WTC11 (cell line): Measurements from ENCODE around the gene VAT1. TPM values are rescaled to one million over a fixed set of nuclear protein-coding genes. Genes with fewer than 3 reads are reported as not detected.

Experiments
- ATAC-seq: fragments of 200-7000 bp; cut with Tn5 transposase; 2 replicates; pipeline ENCODE4 v1.10.0; 2021; ENCODE audit warnings: mild to moderate bottlenecking, moderate library complexity
- CTCF ChIA-PET: fragments of 300-600 bp; sonication (Branson Sonifier 250); formaldehyde crosslinking; loops from one replicate; lab custom pipeline; 2021; ENCODE audit warnings: antibody characterized with exemption; lab: Charles Lee
- POLR2A ChIA-PET: fragments of 350-600 bp; sonication (Branson Sonifier 250); formaldehyde crosslinking; loops from one replicate; lab custom pipeline; 2021; ENCODE audit warnings: antibody characterized with exemption; lab: Charles Lee
- DNase-seq: peaks from one replicate; pipeline ENCODE4 v3.0.0; 2021; ENCODE audit warnings: low spot score
- H3K27ac Mint-ChIP-seq: 2 replicates; pipeline ENCODE4 v1.8.0; 2021; ENCODE audit warnings: mixed read lengths
- H3K27me3 Mint-ChIP-seq: 2 replicates; pipeline ENCODE4 v1.8.0; 2021; ENCODE audit warnings: low read depth, mild to moderate bottlenecking, moderate library complexity, mixed read lengths
- H3K36me3 Mint-ChIP-seq: 2 replicates; pipeline ENCODE4 v1.8.0; 2021; ENCODE audit warnings: mixed read lengths
- H3K4me1 Mint-ChIP-seq: 2 replicates; pipeline ENCODE4 v1.8.0; 2022; ENCODE audit warnings: mixed read lengths
- H3K4me3 Mint-ChIP-seq: 2 replicates; pipeline ENCODE4 v1.8.0; 2021; ENCODE audit warnings: mild to moderate bottlenecking, moderate library complexity, mixed read lengths
- H3K9me3 Mint-ChIP-seq: 2 replicates; pipeline ENCODE4 v1.8.0; 2021; ENCODE audit warnings: mixed read lengths
- FOXJ3 ChIP-seq: sonication (generic); formaldehyde crosslinking; IDR thresholded peaks from 2 replicates; pipeline ENCODE4 v1.9.0; 2021; ENCODE audit warnings: missing genetic modification reagents, mild to moderate bottlenecking, borderline replicate concordance
- HMGA2 ChIP-seq: fragments of 250-450 bp; sonication (Bioruptor Pico); IDR thresholded peaks from 2 replicates; pipeline ENCODE4 v1.4.0; 2021; ENCODE audit warnings: mild to moderate bottlenecking, moderate library complexity
- IRF2 ChIP-seq: sonication (generic); formaldehyde crosslinking; IDR thresholded peaks from 2 replicates; pipeline ENCODE4 v1.8.0; 2022; ENCODE audit warnings: low read depth, missing genetic modification reagents, borderline replicate concordance
- RORB ChIP-seq: fragments of 250-450 bp; sonication (Bioruptor Pico); IDR thresholded peaks from 2 replicates; pipeline ENCODE4 v1.9.0; 2021; ENCODE audit warnings: mild to moderate bottlenecking
- SMAD3 ChIP-seq: sonication (generic); formaldehyde crosslinking; IDR thresholded peaks from 2 replicates; pipeline ENCODE4 v1.8.0; 2022; ENCODE audit warnings: missing genetic modification reagents, mild to moderate bottlenecking, borderline replicate concordance
- SOX15 ChIP-seq: fragments of 250-450 bp; sonication (Bioruptor Pico); IDR thresholded peaks from 2 replicates; pipeline ENCODE4 v1.9.0; 2021; ENCODE audit warnings: mild to moderate bottlenecking
- TCF7 ChIP-seq: sonication (generic); formaldehyde crosslinking; IDR thresholded peaks from 2 replicates; pipeline ENCODE4 v1.8.0; 2022; ENCODE audit warnings: mild to moderate bottlenecking, low read depth, missing genetic modification reagents, moderate library complexity
- TEAD4 ChIP-seq: sonication (generic); formaldehyde crosslinking; IDR thresholded peaks from 2 replicates; pipeline ENCODE4 v1.8.0; 2022; ENCODE audit warnings: mild to moderate bottlenecking, missing genetic modification reagents
- TP53 ChIP-seq: sonication (generic); formaldehyde crosslinking; IDR thresholded peaks from 2 replicates; pipeline ENCODE4 v1.8.1; 2023; ENCODE audit warnings: mild to moderate bottlenecking, missing genetic modification reagents
- ZNF232 ChIP-seq: sonication (generic); formaldehyde crosslinking; IDR thresholded peaks from 2 replicates; pipeline ENCODE4 v1.8.0; 2022; ENCODE audit warnings: mild to moderate bottlenecking, missing genetic modification reagents
- ZNF396 ChIP-seq: fragments of 250-450 bp; sonication (Bioruptor Pico); IDR thresholded peaks from 2 replicates; pipeline ENCODE4 v1.8.0; 2021; ENCODE audit warnings: mild to moderate bottlenecking, moderate library complexity, borderline replicate concordance
- ZNF423 ChIP-seq: fragments of 250-450 bp; sonication (Bioruptor Pico); IDR thresholded peaks from 2 replicates; pipeline ENCODE4 v2.1.2; 2022; ENCODE audit warnings: mild to moderate bottlenecking, moderate library complexity
- ZNF671 ChIP-seq: fragments of 250-450 bp; sonication (Bioruptor Pico); IDR thresholded peaks from 2 replicates; pipeline ENCODE4 v1.8.0; 2021; ENCODE audit warnings: mild to moderate bottlenecking
- total RNA-seq: library from RNA; stranded (reverse); gene quantifications from 3 replicates; pipeline ENCODE4 v1.2.3, GENCODE V29; 2021
- TF ChIP-seq, protein P1 (sequence below): fragments of 200-600 bp; IDR thresholded peaks from 2 replicates; pipeline ENCODE4 v1.8.0; 2022; ENCODE audit warnings: antibody characterized with exemption
- TF ChIP-seq, protein P2 (sequence below): sonication (generic); formaldehyde crosslinking; IDR thresholded peaks from 2 replicates; pipeline ENCODE4 v1.8.1; 2023; ENCODE audit warnings: mild to moderate bottlenecking, missing genetic modification reagents, borderline replicate concordance
- TF ChIP-seq, protein P3 (sequence below): fragments of 250-450 bp; sonication (Bioruptor Pico); IDR thresholded peaks from 2 replicates; pipeline ENCODE4 v2.1.2; 2022; ENCODE audit warnings: mild to moderate bottlenecking, moderate library complexity
- TF ChIP-seq, protein P4 (sequence below): fragments of 250-450 bp; sonication (Bioruptor Pico); IDR thresholded peaks from 2 replicates; pipeline ENCODE4 v1.9.0; 2021; ENCODE audit warnings: mild to moderate bottlenecking
- TF ChIP-seq, protein P5 (sequence below): sonication (generic); formaldehyde crosslinking; IDR thresholded peaks from 2 replicates; pipeline ENCODE4 v1.8.0; 2022; ENCODE audit warnings: mild to moderate bottlenecking, missing genetic modification reagents
- TF ChIP-seq, protein P6 (sequence below): sonication (generic); formaldehyde crosslinking; IDR thresholded peaks from 2 replicates; pipeline ENCODE4 v1.8.0; 2022; ENCODE audit warnings: mild to moderate bottlenecking, missing genetic modification reagents
- TF ChIP-seq, protein P7 (sequence below): sonication (generic); formaldehyde crosslinking; IDR thresholded peaks from 2 replicates; pipeline ENCODE4 v1.8.1; 2023; ENCODE audit warnings: mild to moderate bottlenecking, missing genetic modification reagents, moderate library complexity
- TF ChIP-seq, protein P8 (sequence below): sonication (generic); formaldehyde crosslinking; IDR thresholded peaks from 2 replicates; pipeline ENCODE4 v1.8.1; 2023; ENCODE audit warnings: mild to moderate bottlenecking, missing genetic modification reagents, moderate library complexity
- TF ChIP-seq, protein P9 (sequence below): fragments of 250-450 bp; sonication (Bioruptor Pico); IDR thresholded peaks from 2 replicates; pipeline ENCODE4 v1.9.0; 2021; ENCODE audit warnings: mild to moderate bottlenecking

VAT1 gene
- total RNA-seq, 1 experiment from 2014 or later: 298 TPM

DNA sequence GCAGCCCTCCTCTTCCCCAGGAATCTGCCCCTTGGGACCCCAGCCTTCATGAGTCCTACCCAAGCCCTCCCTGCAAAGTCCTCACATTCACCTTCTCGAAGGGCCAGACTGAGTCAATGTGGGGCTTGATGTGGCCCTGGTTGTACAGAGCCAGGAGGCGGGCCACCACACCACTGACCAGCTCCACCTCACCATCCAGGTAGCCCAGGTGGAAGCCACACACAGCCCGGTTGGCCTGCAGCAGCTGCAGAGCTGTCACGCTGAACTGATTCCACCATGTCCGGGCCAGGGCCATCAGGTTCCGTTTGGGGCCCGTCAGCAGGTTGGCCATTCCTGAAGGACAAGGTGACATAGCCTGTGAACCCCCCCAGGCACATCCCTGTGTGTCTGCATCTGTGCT, 6.0 kb downstream of the VAT1 start (continued):
- TF ChIP-seq, protein P1, sequence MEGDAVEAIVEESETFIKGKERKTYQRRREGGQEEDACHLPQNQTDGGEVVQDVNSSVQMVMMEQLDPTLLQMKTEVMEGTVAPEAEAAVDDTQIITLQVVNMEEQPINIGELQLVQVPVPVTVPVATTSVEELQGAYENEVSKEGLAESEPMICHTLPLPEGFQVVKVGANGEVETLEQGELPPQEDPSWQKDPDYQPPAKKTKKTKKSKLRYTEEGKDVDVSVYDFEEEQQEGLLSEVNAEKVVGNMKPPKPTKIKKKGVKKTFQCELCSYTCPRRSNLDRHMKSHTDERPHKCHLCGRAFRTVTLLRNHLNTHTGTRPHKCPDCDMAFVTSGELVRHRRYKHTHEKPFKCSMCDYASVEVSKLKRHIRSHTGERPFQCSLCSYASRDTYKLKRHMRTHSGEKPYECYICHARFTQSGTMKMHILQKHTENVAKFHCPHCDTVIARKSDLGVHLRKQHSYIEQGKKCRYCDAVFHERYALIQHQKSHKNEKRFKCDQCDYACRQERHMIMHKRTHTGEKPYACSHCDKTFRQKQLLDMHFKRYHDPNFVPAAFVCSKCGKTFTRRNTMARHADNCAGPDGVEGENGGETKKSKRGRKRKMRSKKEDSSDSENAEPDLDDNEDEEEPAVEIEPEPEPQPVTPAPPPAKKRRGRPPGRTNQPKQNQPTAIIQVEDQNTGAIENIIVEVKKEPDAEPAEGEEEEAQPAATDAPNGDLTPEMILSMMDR: no peak
- TF ChIP-seq, protein P2, sequence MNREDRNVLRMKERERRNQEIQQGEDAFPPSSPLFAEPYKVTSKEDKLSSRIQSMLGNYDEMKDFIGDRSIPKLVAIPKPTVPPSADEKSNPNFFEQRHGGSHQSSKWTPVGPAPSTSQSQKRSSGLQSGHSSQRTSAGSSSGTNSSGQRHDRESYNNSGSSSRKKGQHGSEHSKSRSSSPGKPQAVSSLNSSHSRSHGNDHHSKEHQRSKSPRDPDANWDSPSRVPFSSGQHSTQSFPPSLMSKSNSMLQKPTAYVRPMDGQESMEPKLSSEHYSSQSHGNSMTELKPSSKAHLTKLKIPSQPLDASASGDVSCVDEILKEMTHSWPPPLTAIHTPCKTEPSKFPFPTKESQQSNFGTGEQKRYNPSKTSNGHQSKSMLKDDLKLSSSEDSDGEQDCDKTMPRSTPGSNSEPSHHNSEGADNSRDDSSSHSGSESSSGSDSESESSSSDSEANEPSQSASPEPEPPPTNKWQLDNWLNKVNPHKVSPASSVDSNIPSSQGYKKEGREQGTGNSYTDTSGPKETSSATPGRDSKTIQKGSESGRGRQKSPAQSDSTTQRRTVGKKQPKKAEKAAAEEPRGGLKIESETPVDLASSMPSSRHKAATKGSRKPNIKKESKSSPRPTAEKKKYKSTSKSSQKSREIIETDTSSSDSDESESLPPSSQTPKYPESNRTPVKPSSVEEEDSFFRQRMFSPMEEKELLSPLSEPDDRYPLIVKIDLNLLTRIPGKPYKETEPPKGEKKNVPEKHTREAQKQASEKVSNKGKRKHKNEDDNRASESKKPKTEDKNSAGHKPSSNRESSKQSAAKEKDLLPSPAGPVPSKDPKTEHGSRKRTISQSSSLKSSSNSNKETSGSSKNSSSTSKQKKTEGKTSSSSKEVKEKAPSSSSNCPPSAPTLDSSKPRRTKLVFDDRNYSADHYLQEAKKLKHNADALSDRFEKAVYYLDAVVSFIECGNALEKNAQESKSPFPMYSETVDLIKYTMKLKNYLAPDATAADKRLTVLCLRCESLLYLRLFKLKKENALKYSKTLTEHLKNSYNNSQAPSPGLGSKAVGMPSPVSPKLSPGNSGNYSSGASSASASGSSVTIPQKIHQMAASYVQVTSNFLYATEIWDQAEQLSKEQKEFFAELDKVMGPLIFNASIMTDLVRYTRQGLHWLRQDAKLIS (CRISPR knock-in tag): no peak
- TF ChIP-seq TEAD4 (CRISPR knock-in tag): no peak
- TF ChIP-seq, protein P3, sequence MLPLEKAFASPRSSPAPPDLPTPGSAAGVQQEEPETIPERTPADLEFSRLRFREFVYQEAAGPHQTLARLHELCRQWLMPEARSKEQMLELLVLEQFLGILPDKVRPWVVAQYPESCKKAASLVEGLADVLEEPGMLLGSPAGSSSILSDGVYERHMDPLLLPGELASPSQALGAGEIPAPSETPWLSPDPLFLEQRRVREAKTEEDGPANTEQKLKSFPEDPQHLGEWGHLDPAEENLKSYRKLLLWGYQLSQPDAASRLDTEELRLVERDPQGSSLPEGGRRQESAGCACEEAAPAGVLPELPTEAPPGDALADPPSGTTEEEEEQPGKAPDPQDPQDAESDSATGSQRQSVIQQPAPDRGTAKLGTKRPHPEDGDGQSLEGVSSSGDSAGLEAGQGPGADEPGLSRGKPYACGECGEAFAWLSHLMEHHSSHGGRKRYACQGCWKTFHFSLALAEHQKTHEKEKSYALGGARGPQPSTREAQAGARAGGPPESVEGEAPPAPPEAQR (CRISPR knock-in tag): no peak

DNA sequence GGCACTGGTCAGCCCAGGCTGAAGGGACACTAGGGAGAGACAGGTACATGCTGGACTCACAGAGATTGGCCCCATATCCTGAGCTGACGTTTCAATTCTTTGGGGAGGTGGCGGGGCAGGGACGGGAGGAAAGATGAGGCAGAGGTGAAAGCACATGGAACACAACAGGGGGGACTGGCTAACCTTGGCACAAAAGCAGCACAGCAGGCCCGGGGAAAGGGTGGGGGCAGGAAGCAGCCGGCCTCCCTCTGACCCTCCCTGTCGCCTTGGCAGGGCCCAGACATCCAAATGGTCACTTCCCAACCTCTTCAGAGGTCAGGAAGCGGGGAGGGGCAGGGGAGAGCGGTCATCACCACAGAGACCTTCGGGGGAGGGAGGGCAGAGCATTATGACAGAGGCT, 6.6 kb downstream of the VAT1 start:
- Mint-ChIP-seq H3K9me3 (no peaks in the 10 kb centered on the region), H3K27ac (peak overlapping the region; percentile 62; the same call in 1 of the 2 replicates), H3K4me1 (peaks cover 43% of the 10 kb centered on the region), H3K27me3 (no peaks in the 10 kb centered on the region), H3K36me3 (peaks cover 25% of the 10 kb centered on the region), H3K4me3 (no peak overlapping the region)
- ATAC-seq (no peak), DNase-seq (no peak)
- CTCF ChIA-PET: interaction anchor here (0.9 kb wide), 1 partner anchor 18 kb away, joined by 3 read pairs; the partner anchor contains the start of gene RPL27
- TF ChIP-seq ZNF396 (CRISPR knock-in tag) (no peak), FOXJ3 (CRISPR knock-in tag) (no peak), ZNF232 (CRISPR knock-in tag) (no peak), IRF2 (no peak), TCF7 (CRISPR knock-in tag) (no peak), RORB (CRISPR knock-in tag) (no peak), SOX15 (CRISPR knock-in tag) (no peak), ZNF671 (no peak), ZNF423 (CRISPR knock-in tag) (no peak), TP53 (CRISPR knock-in tag) (no peak), HMGA2 (CRISPR knock-in tag) (no peak), SMAD3 (CRISPR knock-in tag) (no peak)
- TF ChIP-seq, protein P4, sequence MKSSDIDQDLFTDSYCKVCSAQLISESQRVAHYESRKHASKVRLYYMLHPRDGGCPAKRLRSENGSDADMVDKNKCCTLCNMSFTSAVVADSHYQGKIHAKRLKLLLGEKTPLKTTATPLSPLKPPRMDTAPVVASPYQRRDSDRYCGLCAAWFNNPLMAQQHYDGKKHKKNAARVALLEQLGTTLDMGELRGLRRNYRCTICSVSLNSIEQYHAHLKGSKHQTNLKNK (CRISPR knock-in tag): no peak
- TF ChIP-seq, protein P5, sequence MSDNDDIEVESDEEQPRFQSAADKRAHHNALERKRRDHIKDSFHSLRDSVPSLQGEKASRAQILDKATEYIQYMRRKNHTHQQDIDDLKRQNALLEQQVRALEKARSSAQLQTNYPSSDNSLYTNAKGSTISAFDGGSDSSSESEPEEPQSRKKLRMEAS (CRISPR knock-in tag): no peak
- TF ChIP-seq, protein P6, sequence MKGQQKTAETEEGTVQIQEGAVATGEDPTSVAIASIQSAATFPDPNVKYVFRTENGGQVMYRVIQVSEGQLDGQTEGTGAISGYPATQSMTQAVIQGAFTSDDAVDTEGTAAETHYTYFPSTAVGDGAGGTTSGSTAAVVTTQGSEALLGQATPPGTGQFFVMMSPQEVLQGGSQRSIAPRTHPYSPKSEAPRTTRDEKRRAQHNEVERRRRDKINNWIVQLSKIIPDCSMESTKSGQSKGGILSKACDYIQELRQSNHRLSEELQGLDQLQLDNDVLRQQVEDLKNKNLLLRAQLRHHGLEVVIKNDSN: no peak
- TF ChIP-seq, protein P7, sequence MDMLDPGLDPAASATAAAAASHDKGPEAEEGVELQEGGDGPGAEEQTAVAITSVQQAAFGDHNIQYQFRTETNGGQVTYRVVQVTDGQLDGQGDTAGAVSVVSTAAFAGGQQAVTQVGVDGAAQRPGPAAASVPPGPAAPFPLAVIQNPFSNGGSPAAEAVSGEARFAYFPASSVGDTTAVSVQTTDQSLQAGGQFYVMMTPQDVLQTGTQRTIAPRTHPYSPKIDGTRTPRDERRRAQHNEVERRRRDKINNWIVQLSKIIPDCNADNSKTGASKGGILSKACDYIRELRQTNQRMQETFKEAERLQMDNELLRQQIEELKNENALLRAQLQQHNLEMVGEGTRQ (CRISPR knock-in tag): no peak
- TF ChIP-seq, protein P8, sequence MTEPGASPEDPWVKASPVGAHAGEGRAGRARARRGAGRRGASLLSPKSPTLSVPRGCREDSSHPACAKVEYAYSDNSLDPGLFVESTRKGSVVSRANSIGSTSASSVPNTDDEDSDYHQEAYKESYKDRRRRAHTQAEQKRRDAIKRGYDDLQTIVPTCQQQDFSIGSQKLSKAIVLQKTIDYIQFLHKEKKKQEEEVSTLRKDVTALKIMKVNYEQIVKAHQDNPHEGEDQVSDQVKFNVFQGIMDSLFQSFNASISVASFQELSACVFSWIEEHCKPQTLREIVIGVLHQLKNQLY (CRISPR knock-in tag): no peak
- TF ChIP-seq, protein P9, sequence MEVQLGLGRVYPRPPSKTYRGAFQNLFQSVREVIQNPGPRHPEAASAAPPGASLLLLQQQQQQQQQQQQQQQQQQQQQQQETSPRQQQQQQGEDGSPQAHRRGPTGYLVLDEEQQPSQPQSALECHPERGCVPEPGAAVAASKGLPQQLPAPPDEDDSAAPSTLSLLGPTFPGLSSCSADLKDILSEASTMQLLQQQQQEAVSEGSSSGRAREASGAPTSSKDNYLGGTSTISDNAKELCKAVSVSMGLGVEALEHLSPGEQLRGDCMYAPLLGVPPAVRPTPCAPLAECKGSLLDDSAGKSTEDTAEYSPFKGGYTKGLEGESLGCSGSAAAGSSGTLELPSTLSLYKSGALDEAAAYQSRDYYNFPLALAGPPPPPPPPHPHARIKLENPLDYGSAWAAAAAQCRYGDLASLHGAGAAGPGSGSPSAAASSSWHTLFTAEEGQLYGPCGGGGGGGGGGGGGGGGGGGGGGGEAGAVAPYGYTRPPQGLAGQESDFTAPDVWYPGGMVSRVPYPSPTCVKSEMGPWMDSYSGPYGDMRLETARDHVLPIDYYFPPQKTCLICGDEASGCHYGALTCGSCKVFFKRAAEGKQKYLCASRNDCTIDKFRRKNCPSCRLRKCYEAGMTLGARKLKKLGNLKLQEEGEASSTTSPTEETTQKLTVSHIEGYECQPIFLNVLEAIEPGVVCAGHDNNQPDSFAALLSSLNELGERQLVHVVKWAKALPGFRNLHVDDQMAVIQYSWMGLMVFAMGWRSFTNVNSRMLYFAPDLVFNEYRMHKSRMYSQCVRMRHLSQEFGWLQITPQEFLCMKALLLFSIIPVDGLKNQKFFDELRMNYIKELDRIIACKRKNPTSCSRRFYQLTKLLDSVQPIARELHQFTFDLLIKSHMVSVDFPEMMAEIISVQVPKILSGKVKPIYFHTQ: no peak
- POLR2A ChIA-PET: no interaction called here
